ENCODE data around the gene GDF7.

- TF ChIP-seq, protein P1, sequence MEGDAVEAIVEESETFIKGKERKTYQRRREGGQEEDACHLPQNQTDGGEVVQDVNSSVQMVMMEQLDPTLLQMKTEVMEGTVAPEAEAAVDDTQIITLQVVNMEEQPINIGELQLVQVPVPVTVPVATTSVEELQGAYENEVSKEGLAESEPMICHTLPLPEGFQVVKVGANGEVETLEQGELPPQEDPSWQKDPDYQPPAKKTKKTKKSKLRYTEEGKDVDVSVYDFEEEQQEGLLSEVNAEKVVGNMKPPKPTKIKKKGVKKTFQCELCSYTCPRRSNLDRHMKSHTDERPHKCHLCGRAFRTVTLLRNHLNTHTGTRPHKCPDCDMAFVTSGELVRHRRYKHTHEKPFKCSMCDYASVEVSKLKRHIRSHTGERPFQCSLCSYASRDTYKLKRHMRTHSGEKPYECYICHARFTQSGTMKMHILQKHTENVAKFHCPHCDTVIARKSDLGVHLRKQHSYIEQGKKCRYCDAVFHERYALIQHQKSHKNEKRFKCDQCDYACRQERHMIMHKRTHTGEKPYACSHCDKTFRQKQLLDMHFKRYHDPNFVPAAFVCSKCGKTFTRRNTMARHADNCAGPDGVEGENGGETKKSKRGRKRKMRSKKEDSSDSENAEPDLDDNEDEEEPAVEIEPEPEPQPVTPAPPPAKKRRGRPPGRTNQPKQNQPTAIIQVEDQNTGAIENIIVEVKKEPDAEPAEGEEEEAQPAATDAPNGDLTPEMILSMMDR (IDR thresholded peaks at IDR 0.05): no peak
- TF ChIP-seq EP300 (IDR thresholded peaks at IDR 0.05): no peak
- no peak for TF ChIP-seq POLR2AphosphoS5 (IDR thresholded peaks at IDR 0.05)
- TF ChIP-seq POLR2A (IDR thresholded peaks at IDR 0.05): no peak
Measured at GRCh38 chr2:20717641-20718040, 50.7 kb downstream of the GDF7 start.
